Astrocyte of the spinal cord (primary cell): Measurements from ENCODE around the gene SMARCB1.

Experiments
- DNase-seq: peaks from one replicate; pipeline ENCODE4 v3.0.0; 2011; ENCODE audit warnings: low read depth, low spot score
- H3K4me3 ChIP-seq: 2 replicates; pipeline ENCODE4 v1.5.1; 2011; ENCODE audit warnings: low read depth, mild to moderate bottlenecking, low read length, moderate library complexity
- CTCF ChIP-seq: IDR thresholded peaks from 2 replicates; pipeline ENCODE4 v1.5.1; 2012; ENCODE audit warnings: low read depth, mild to moderate bottlenecking, low read length, inconsistent platforms
- in situ Hi-C: cut with HindIII; loops from 2 replicates; pipeline ENCODE4 v1.10.0; 2017; ENCODE audit warnings: low sequenced_read_pairs

Gene SMARCB1

GRCh38 chr22:23800297-23801237 is 13.8 kb downstream of the SMARCB1 start:
- no peak for TF ChIP-seq CTCF
- H3K4me3 ChIP-seq, result no peak overlapping the region
- in situ Hi-C loops, result no loop called here
- DNase-seq, result no peak

- TF ChIP-seq CTCF, result no peak
- in situ Hi-C loops, result no loop called here
- H3K4me3 ChIP-seq, result no peak overlapping the region
- DNase-seq, result no peak
These were observed 14.6 kb downstream of the SMARCB1 start for GRCh38 chr22:23801238-23801821.

DNA sequence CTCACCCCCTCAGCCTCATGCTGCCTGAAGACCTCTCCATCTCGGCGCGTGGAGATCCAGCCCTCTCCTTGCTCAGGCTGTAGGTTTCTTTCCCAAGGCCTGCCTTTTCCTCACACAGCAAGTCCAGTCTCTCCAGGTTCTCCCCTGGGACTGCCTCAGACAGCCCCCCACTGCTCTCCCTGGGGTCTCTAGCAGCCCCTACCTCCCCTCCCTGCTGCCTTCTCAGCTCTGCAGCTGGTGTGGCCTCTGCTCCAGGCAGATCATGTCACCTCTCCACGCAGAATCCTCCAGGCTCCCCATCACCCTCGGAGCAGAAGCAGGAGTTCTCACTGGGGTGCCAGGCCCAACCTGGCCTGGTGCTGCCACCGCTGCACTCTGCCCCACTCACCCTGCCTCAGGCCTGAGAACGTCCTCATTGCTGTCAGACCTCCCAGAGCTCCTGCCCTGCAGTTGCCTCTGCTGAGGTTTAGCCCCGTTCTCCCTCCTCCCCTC is 15.2 kb downstream of the SMARCB1 start:
- DNase-seq, result no peak
- no peak for TF ChIP-seq CTCF
- in situ Hi-C loops, result no loop called here
- H3K4me3 ChIP-seq, result no peak overlapping the region

- H3K4me3 ChIP-seq, result no peak overlapping the region
- no peak for TF ChIP-seq CTCF
- DNase-seq, result no peak
- in situ Hi-C loops, result no loop called here
These were observed 16.4 kb downstream of the SMARCB1 start for GRCh38 chr22:23803001-23803819.

DNA sequence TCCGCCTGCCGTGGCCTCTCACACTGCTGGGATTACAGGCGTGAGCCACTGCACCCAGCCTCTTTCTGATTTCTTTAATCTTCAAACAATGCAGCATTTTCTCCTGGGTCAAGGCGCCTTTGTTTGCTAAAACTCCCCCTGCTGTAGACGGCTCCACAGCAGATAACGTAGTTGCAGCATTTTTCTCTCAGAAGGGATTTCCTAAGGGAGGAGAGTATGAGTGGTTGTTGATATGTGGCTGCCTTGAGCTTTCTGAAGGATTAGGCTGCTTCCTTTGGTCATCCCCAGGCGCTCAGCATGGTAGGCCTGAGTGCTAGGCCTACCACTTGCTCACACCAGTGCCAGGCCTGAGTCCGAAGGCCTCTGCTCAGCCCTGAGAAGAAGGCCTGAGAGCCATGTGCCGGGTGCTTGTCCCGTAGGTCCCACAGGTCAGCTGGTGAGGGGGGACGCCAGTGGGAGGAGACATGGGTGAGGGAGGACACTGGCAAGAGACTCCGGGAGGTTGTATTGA is 18.1 kb downstream of the SMARCB1 start:
- no peak overlapping the region for H3K4me3 ChIP-seq
- in situ Hi-C loops, result no loop called here
- no peak for DNase-seq
- no peak for TF ChIP-seq CTCF

DNA sequence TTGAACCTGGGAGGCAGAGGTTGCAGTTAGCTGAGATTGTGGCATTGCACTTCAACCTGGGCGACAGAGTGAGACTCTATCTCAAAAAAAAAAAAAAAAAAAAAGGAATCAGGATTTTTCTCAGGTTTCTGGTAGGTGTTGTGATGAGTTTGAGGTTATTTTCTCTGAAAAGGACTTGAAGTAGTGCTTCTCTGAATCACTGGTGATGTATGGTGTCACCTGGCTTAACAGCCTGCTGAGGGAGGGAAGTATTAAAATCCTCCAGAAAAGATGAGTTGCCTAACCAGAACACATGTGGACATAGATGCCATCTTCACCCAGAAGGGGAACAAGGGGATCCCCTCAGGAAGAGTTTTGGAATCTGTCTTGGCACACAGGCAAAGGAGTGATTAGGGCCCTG is 20.1 kb downstream of the SMARCB1 start:
- no peak overlapping the region for H3K4me3 ChIP-seq
- in situ Hi-C loops, result no loop called here
- DNase-seq, result no peak
- TF ChIP-seq CTCF, result no peak
